GM13976 (cell line): ENCODE results near the gene MPPED2.

ENCODE experiments used
- DNase-seq: peaks from one replicate; pipeline ENCODE4 v3.0.0; 2012; ENCODE audit warnings: low spot score
- in situ Hi-C: fragments of 300-500 bp; cut with MboI; formaldehyde crosslinking; loops from one replicate; pipeline ENCODE4 v1.12.0; 2022; ENCODE audit warnings: low sequenced_read_pairs, mixed read lengths, inconsistent platforms; ENCODE audit not compliant: unreplicated experiment
- TF ChIP-seq, protein P1 (sequence below): IDR thresholded peaks from 2 replicates; pipeline ENCODE4 v1.5.1; 2012; ENCODE audit warnings: borderline replicate concordance, mild to moderate bottlenecking; ENCODE audit not compliant: insufficient read depth; ENCODE audit errors: extremely low read depth, missing control alignments, control extremely low read depth

The MPPED2 gene

DNA sequence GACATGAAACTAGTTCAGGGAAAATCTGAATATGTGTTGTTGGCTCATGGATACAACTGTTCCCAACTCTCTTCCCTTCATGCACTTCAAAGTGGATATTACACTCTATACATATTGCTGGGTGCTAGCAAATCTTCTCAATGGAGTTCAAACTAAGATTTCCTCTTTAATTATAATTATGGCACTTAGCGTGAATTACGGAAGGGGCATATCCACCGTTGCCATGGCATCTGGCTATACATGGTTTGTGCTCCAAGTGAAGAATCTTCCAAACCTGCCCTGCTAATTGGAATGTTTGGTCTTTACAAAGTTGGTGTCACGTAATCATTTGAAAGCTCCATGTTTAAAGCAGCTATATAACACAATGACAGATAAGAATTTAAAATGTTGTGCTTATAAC is 5.6 kb downstream of the MPPED2 start:
- DNase-seq, result no peak
- in situ Hi-C loops, result no loop called here
- TF ChIP-seq, protein P1, sequence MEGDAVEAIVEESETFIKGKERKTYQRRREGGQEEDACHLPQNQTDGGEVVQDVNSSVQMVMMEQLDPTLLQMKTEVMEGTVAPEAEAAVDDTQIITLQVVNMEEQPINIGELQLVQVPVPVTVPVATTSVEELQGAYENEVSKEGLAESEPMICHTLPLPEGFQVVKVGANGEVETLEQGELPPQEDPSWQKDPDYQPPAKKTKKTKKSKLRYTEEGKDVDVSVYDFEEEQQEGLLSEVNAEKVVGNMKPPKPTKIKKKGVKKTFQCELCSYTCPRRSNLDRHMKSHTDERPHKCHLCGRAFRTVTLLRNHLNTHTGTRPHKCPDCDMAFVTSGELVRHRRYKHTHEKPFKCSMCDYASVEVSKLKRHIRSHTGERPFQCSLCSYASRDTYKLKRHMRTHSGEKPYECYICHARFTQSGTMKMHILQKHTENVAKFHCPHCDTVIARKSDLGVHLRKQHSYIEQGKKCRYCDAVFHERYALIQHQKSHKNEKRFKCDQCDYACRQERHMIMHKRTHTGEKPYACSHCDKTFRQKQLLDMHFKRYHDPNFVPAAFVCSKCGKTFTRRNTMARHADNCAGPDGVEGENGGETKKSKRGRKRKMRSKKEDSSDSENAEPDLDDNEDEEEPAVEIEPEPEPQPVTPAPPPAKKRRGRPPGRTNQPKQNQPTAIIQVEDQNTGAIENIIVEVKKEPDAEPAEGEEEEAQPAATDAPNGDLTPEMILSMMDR, result no peak

DNA sequence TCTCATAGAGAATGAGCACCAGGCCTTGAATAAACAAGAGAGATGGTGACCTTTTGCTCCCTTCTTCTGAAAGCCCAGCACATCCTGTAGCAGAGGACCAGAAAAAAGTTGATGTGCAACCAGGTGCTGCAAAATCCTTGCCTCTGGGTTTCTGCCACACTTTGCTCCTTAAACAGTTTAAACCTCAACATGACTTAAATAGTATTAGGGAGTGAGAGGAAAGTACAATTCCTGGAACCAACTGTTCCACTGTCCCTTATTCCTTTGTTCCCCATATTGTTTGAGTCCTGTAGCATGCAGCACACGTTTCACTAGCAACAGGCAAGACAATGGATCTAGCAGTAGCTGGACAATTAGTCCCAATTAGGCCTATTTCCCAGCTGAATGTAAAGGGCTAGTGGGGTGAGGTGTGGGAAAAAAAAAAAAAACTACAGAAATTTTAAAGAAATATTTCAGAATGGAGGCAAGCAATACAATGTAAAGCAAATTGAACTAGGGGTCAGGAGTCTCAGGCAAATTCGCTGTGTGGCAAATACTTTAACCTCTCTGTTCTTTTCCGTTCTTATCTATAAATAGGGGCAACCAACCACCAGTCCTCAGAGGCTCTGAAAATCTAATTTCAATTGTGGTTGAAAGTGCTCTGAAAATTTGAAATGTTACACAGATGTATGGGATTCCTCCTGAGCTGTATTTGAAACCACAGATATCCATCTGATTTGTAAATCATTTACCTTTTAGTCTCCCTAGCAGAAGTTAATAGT is 6.6 kb downstream of the MPPED2 start:
- no peak for DNase-seq
- TF ChIP-seq, protein P1, result no peak
- in situ Hi-C loops, result no loop called here

DNA sequence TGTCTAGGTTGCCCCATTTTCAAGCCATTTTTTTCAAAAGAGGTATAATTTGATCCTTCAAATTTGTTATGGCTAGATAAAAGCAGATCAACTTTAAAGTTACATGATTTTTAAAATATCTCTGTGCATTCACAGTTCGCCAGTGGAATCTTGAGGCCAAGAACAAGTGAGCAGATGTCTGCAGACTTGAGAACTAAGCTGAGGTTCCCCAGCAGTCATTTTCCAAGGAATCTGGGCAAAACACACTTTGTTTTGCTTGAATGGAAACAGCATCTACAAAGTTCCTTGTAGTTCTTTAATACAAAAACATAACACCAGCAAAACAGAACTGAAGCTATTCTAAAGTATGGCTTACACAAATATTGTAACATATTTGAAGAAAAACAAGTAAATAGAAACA is 7.7 kb downstream of the MPPED2 start:
- in situ Hi-C loops, result no loop called here
- DNase-seq, result no peak
- TF ChIP-seq, protein P1, result no peak

DNA sequence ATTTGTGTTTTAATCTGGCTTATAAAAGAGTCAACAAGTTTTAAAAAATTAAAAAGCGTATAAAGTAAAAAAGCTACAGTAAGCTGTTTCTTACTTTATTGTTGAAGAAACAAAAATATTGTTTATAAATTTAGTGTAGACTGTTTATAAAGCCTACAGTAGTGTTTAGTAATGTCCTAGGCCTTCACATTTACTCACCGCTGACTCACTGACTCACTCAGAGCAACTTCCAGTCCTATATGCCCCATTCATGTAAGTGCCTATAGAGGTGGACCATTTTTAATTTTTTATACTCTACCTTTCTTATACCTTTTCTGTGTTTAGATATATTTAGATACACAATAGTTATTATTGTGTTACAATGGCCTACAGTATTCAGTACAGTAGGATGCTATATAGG is 12.2 kb downstream of the MPPED2 start:
- TF ChIP-seq, protein P1, result no peak
- DNase-seq, result no peak
- in situ Hi-C loops, result no loop called here

DNA sequence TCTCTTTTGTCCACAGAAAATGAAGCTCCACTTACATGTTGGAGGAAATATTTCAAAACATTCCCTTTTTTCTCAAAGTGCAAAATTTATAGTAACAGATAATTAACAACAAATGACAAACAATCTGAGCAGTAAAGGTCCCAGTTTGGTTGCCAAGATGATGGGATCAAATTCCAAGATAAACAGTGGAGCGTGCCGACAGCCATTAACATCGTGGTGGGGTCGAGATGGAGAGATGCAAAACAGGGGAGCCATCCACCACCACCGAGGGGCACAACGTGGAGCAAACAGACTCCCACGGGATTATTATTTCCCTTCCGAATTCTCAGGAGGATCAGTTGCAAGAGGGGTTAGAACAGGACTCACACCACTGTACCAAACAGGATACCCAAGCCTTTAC is 17.2 kb downstream of the MPPED2 start:
- DNase-seq, result no peak
- TF ChIP-seq, protein P1, result no peak
- in situ Hi-C loops, result no loop called here

DNA sequence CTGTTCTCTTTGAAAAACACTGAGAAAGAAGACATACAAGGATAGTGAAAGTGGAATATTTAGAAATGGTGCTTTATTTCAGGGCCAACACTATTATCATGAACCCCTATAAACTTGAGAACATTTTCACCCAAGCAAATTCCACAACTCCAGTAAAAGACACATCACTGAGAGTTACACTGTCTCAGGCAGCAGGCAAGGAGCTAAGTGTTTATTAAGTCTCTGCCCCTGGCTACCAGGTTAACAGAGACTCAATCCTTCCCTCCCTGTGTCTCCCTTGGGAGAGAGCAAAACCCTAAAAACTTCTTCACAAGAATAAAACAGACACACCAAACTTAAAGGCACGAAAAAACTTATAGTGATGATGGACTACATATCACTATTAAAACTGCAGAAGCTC is 18.5 kb downstream of the MPPED2 start:
- TF ChIP-seq, protein P1, result no peak
- in situ Hi-C loops, result no loop called here
- DNase-seq, result no peak

DNA sequence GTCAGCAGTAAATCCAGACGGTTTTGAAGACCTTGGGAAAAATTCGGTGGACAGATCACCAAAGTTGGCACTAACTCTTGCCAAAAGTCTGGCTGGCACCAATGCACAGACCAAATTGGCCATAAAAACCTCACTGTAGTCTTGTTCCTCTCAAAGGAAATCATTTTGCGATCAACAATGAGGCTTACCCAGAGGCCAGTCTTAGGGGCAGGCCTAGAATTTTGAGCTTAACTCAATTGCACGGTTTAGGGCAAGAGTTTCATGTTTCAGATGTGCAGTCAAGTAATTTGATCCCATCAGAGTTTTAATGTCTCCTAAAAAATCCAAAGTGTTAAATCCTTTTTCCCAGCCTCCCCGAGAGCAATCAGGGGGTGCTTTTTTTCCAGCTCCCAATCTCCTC is 19.0 kb downstream of the MPPED2 start:
- TF ChIP-seq, protein P1, result no peak
- DNase-seq, result no peak
- in situ Hi-C loops, result no loop called here
